GM10847 (cell line): Measurements from ENCODE around the gene SPATS2L.

ENCODE experiments used
- POLR2A ChIP-seq: IDR thresholded peaks from 2 replicates; pipeline ENCODE4 v1.6.1; 2011; ENCODE audit not compliant: insufficient read length; ENCODE audit errors: extremely low read depth

The SPATS2L gene

DNA sequence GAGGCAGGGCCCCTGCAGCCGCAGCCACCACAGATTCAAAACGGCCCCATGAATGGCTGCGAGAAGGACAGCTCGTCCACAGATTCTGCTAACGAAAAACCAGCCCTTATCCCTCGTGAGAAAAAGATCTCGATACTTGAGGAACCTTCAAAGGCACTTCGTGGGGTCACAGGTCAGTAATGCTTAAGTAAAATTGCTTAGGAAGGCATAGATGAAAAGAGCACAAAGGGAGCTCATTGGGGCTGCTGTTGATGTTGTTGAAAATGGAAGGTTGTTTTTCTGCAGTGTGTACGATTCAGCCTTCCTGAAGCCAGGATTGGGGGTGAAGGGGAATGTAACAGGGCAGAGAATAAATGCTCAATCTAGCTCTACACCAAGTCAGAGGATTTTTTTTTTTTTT lies 112.8 kb downstream of the SPATS2L start:
- TF ChIP-seq POLR2A: no peak

DNA sequence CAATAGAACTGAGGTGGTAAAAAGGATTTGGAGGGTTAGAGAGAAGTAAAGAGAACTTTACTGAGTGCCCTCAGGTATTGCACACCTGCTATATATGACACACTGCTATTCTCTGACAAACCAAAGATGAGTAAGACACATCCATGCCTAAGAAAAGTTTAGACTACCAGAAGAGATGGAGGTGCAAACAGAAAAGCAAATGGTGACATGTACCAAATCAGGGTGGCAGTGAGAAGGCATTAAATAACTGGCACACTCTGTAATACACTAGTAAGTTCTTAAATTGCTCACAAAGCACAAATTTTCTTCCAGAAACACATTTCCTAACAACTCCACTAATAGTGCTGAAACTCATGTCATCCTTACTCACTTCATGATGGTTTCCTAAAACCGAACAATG lies 114.8 kb downstream of the SPATS2L start:
- no peak for TF ChIP-seq POLR2A

DNA sequence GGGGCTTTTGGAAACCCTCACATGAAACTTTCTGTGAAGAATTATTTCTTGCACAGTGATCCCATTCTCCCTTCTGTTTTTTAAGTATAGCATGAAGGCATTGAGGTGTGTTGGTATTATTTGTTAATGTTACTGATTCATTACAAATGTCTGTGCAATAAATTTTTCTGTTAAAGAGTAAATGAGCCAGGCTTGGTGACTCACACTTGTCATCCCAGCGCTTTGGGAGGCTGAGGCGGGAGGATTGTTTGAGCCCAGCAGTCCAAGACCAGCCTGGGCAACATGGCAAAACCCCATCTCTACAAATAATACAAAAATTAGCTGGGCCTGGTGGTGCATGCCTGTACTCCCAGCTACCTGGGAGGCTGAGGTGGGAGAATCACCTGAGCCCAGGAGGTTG lies 115.6 kb downstream of the SPATS2L start:
- no peak for TF ChIP-seq POLR2A

DNA sequence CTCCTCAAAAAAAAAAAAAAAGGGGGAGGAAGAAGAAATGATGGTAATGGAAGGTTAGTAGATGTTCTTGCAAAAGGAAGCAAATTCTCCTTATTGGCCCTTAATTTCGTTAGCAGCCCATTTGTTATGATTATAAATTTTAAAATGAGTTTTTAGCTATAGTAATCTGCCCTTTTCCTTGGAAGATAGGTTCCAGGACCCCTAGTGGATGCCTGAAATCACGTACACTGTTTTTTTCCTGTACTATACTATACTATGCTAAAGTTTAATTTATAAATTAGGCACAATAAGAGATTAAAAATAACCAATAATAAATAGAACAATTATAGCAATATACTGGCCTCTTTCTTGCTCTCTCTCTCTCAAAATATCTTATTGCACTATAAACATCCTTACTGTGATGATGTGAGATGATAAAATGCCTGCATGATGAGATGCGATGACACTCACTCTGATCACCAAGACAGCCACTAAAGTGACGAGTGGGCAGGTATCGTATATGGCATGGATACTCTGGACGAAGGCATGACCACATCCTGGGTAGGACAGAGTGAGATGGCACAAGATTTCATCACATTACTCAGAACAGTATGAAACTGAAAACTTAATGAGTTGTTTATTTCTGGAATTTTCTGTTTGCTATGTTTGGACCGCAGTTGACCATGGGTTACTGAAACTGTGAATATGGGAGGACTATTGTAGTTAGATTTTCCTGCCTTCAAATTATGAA lies 116.2 kb downstream of the SPATS2L start:
- no peak for TF ChIP-seq POLR2A

DNA sequence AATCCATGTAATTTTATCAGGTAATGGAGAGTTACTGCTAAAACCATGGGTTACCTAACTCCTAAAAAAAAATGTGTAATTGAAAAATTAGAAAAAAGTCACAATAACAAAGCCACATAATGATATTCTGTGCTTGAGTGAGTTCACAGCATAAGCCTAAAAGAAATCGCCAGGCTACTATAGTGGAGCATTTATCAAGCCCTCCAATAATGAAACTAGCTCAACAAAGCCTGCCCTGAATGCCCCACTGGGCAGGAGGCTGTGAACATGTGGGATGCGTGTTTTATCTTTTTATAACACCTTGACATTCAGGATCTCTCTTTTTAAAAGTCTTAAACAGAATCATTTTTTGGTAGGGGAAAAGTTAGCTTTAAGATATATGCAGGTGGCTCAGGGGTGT lies 117.0 kb downstream of the SPATS2L start:
- TF ChIP-seq POLR2A: no peak

DNA sequence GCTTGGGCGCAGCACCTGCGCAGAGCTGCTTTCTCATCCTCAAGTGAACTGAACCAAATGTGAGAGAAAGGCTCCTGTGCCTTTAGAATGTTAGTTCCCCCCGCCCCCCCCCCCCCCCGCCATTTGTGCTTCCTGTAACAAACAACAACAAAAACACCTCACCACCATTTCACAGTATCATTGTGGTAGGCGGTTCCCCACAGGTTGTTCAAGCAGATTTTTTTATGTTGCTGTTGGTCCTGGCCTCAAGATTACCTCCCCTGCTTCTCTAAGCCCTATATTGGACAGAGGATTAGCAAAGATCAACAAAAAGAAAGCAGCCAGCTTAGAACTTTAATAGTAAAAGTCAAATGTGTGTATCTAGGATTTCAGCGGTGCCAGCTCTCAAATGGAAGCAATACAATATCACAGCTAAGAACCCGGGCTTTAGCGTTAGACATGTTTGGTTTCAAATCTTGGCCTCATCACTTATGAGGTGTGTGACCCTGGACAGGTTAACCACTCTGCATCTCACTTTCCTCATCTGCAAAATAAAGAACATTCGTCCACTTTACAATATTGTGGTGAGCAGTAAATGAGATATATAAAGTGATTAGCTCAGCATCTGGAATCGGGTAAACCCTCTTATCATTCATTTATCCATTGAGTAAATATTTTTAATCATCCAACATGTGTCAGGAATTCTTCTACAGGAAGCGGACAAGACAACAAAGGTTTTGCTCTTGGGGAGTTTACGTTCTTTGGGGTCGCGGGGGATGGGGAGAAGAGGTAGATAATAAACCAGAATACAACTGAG lies 118.7 kb downstream of the SPATS2L start:
- no peak for TF ChIP-seq POLR2A

DNA sequence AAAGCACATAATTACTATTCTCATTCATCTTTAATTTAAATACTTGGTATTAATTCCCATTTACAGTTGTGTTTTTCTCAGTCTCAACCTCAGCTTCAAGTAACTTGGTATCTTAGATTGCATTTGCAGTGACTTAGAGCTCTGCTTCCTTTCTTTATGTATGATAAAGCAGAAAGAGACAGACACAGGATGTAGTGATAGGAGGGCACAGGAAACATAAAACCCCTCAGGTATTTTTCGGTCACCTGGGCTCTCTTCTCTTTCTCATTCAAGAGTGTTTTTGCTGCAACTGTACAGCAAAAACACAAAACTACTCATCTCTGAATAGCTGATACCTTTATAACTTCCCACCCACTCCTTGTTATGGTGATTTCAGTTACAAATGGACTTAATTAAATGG lies 120.3 kb downstream of the SPATS2L start:
- TF ChIP-seq POLR2A: no peak

DNA sequence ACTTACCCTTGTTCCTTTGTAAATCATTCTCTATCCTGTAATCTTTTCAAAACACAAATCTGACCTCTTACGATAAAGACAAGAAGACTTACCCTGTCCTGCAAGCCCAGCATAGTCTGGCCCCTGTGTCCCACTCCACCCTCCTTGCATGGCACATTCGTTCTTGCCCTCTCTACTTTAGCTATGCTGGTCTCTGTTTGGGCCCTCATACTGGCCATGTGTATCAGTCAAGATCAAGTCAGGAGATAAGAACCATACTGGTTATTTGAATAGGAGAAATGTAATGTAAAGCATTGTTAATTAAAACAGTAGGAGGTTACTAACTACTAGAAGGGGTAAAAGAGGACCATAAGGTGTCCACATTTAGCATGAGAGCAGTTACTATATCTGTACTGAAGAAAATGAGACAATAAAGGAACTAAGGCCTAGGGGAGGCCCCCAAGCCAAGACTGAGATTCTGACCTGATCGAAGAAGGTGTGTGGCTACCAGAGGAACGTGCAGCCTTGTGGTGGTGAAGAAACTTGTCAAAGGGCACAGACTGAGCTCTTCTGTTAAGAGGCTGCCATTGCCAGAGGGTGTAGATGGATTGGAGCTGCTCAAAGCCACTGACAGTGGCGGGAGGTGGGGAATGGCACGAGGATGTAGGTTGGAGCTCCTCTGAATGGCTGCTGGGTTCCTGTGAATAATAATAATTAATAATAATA lies 122.6 kb downstream of the SPATS2L start:
- TF ChIP-seq POLR2A: no peak

DNA sequence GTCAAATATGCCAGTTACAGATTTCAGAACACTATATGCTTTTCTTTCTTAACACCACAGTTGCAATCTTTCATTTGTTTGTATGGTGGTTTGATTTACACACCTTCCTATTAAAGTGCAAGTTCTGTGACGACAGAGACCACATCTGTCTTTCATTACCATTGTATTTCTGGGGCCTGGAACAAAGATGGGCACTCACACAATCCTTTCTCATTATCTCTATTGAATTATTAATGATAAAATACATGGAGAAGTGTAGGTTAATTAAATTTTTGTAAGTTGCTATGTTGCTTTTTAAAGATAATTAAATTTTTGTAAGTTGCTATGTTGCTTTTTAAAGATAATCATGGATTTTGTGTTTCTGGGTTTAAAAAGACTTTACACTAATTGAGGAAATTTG lies 123.5 kb downstream of the SPATS2L start:
- no peak for TF ChIP-seq POLR2A

DNA sequence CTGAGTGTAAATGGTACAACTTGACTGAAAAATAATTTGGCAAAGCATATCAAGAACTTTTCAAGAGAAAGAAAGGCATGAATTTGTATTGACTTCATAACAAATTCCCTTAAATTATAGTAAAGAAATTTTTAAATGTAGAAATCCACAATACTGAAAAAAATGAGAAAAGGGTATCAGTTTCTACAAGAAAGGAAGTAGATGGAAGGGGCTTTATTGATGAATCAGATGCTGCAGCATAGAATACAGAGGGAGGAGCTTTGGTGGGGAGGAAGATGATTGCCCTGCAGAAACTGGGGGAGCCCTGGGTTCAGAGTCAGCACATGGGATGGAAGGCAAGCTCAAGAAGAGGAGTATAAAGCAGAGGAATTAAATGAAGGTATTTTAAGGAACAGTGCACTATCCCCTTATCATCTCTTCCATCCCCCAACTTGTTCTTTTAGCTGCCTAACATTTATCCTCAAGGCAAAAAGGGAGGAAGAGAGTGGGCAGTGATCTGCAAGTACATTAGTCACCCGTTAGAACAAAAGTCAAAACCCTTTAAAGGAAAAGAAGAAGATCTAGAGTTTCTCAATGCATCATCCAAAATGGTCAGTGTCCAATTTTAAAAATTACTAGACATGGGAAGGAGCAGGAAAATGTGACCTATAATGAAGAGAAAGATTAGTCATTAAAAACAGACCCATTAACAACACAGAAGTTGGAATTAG lies 125.7 kb downstream of the SPATS2L start:
- TF ChIP-seq POLR2A: no peak

DNA sequence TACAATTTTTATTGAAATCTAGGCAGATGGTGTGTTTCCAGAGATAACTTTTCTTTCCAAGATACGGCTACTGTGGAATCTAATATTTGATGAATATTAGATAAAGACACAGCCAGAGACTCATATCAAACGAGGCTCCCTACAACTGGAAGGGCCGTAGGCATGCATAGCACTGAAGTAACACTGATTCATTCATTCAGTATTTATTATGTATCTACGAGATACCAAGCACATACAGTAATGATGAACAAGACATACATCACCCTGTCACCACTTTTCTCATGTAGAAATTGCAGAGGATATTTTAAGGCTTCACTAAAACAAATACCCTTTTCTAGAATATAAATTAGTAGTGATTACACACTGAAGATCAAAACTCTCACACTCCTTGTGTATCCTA lies 128.9 kb downstream of the SPATS2L start:
- TF ChIP-seq POLR2A: no peak

DNA sequence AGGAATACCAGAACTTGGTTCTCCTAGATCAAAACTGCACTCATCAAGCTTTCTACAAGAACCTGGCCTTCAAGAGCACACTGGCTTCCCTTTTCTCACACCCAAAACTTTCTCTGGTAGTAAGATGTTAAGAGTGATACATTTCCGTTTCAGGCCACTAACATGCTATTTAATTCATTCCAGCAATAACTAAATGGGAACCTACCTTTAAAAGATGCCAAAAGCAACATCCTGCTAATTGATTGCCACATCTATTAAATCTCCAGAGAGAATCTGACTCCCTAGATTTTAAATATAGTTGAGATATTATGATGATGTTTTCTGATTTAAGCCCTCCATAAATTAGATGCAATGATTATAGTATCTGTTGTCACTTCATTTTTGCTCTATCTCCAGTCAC lies 131.8 kb downstream of the SPATS2L start:
- no peak for TF ChIP-seq POLR2A

DNA sequence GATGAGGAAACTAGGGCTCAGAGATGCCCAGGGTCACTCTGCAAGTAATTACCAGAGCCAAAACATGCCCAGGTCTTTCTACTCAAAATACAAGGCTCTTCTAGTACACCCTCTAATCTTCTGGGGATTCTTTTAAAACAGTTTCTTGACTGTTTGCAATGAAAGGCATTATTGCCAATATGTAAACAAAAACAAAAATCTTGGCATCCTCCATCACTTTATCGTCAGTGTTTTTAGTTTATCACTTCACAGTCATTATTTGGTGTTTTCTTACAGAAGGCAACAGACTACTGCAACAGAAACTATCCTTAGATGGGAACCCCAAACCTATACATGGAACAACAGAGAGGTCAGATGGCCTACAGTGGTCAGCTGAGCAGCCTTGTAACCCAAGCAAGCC lies 132.4 kb downstream of the SPATS2L start:
- TF ChIP-seq POLR2A: no peak

DNA sequence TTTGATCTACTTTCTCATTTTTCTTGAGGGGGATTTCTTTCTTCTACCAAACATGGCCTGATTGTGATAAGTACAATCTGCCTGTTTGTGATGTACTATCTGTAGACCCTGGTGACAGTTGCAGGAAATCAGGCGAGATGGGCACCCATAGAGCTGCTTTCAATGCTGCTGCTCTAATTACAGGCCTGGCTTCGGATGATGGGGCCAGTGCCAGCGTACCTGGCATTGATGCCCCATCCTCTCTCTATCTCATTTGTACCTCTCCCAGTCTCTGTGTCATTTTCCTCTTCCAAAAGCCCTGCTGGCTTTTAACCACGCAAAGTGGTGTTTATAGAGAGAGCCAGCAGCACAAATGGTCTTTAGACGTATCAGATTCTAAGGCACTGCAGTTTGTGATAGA lies 133.5 kb downstream of the SPATS2L start:
- no peak for TF ChIP-seq POLR2A

DNA sequence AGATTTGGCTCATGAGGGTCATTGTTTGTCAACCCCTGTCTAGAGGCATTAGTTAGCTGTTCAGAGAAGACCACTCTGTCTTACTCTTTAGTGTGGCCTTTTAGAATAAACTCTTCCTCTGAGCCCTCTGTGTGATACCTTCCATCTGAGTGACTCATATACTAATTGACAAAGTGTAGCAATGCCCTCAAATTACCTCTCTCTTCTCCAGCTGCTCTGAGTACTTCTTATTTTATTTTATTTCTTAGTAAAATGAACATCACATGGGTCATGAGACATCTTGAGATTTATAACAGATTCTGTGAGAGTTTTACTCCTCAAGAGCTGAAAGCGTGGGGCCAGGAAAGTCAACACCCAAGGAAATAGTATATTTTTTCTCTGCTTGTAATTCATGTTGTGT lies 136.0 kb downstream of the SPATS2L start:
- TF ChIP-seq POLR2A: no peak
